ENCODE measurements around the gene MSANTD3. TPM values are rescaled to one million over a fixed set of nuclear protein-coding genes. Genes with fewer than 3 reads are reported as not detected.

MSANTD3 gene
- total and polyA plus RNA-seq, 4 donors = 4.3 to 7.4 (median 6.6) TPM

- Histone ChIP-seq H3K4me3 (ENCODE audit: low read depth in 1 of 3, low read length in 3 of 3) (no peak overlapping the region), H3K27ac (ENCODE audit: low read depth in 1 of 2, low read length in 2 of 2) (no peak overlapping the region), H3K36me3 (ENCODE audit: control insufficient read depth in 4 of 4, insufficient read depth in 3 of 4, low read depth in 1 of 4, low read length in 3 of 4) (peaks cover 0 to 1% (median 0%) of the 10 kb centered on the region in 4 donors), H3K27me3 (ENCODE audit: control insufficient read depth in 4 of 4, insufficient read depth in 4 of 4, low read length in 3 of 4) (no peaks in the 10 kb centered on the region), H3K9ac (ENCODE audit: low read depth in 1 of 2, low read length in 2 of 2) (no peak overlapping the region), H3K9me3 (ENCODE audit: control insufficient read depth in 4 of 4, low read length in 3 of 4) (no peaks in the 10 kb centered on the region), H3K4me1 (ENCODE audit: control insufficient read depth in 4 of 4, insufficient read depth in 4 of 4, low read length in 3 of 4) (peaks cover 7 to 12% (median 10%) of the 10 kb centered on the region in 4 donors)
- 93% methylated on average over 5 of the region's 5 CpGs for WGBS
- DNase-seq (ENCODE audit: low spot score) = no peak
- no peak for TF ChIP-seq YY1 (IDR thresholded peaks at IDR 0.05)
- TF ChIP-seq NR2F2 (IDR thresholded peaks at IDR 0.05) = no peak
- TF ChIP-seq TAF1 (conservative IDR thresholded peaks at IDR 0.05) = no peak
- TF ChIP-seq HNF4A (conservative IDR thresholded peaks at IDR 0.05) = no peak
- TF ChIP-seq ZBTB33 (IDR thresholded peaks at IDR 0.05) = no peak
- TF ChIP-seq EGR1 (IDR thresholded peaks at IDR 0.05; ENCODE audit: low read depth in 2 of 2) = no peak
- TF ChIP-seq SP1 (IDR thresholded peaks at IDR 0.05) = no peak
- no peak for TF ChIP-seq ATF3 (IDR thresholded peaks at IDR 0.05)
- TF ChIP-seq JUND (IDR thresholded peaks at IDR 0.05) = no peak
- no peak for TF ChIP-seq CTCF (IDR thresholded peaks at IDR 0.05; ENCODE audit: low read depth, low read length, missing input control)
- no peak for TF ChIP-seq HNF4G (IDR thresholded peaks at IDR 0.05)
- no peak for TF ChIP-seq FOXA2 (IDR thresholded peaks at IDR 0.05)
- no peak for TF ChIP-seq RAD21 (IDR thresholded peaks at IDR 0.05)
- no peak for TF ChIP-seq GABPA (IDR thresholded peaks at IDR 0.05 in 1 of 2, conservative IDR thresholded peaks at IDR 0.05 in 1 of 2)
- TF ChIP-seq REST (IDR thresholded peaks at IDR 0.05) = no peak
- TF ChIP-seq RXRA (IDR thresholded peaks at IDR 0.05) = no peak
- TF ChIP-seq FOXA1 (IDR thresholded peaks at IDR 0.05) = no peak
- TF ChIP-seq MAX (IDR thresholded peaks at IDR 0.05) = no peak
These were observed 19.1 kb downstream of the MSANTD3 start for GRCh38 chr9:100445903-100446549.
